Tibial artery (tissue), 4 donors: Measurements from ENCODE around the gene OR6T1.

ENCODE experiments used
- DNase-seq, 2 donors: peaks; one replicate each; pipeline ENCODE4 v3.0.0-alpha.2; 2019
- H3K27ac ChIP-seq, 2 donors: fragments of 200-600 bp; sonication (generic) in 1 of 2; 1 replicate in 1 of 2; 2 replicates in 1 of 2; pipeline ENCODE4 v1.5.1; 2018 to 2019; ENCODE audit warnings: mild to moderate bottlenecking in 1 of 2
- H3K27me3 ChIP-seq, 2 donors: fragments of 200-600 bp; sonication (generic) in 1 of 2; one replicate each; pipeline versions ENCODE4 v1.5.1 to v1.6.0; 2016 to 2019
- H3K36me3 ChIP-seq, 3 donors: fragments of 200-600 bp; sonication (generic) in 2 of 3; one replicate each; pipeline ENCODE4 v1.5.1; 2016 to 2019; ENCODE audit warnings: mild to moderate bottlenecking in 2 of 3
- H3K4me1 ChIP-seq, 4 donors: fragments of 200-600 bp; sonication (generic) in 2 of 4; 1 replicate in 3 of 4; 2 replicates in 1 of 4; pipeline ENCODE4 v1.5.1; 2016 to 2019
- H3K4me3 ChIP-seq, 2 donors: fragments of 200-600 bp; sonication (generic) in 1 of 2; 1 replicate in 1 of 2; 2 replicates in 1 of 2; pipeline ENCODE4 v1.5.1; 2018 to 2019; ENCODE audit warnings: mild to moderate bottlenecking in 2 of 2
- H3K9me3 ChIP-seq, 3 donors: fragments of 200-600 bp; sonication (generic) in 1 of 3; one replicate each; pipeline ENCODE4 v1.5.1; 2016 to 2019
- intact Hi-C: fragments of 100-400 bp; cut with DNase I; formaldehyde crosslinking; loops from one replicate; pipeline ENCODE4 v1.15.0; 2023; ENCODE audit warnings: low total_unique reads
- TF ChIP-seq, protein P1 (sequence below), 2 experiments: fragments of 200-600 bp in 1 of 2; fragments of 450-650 bp in 1 of 2; IDR thresholded peaks; one replicate each; pipeline ENCODE4 v1.5.1; 2017 to 2019; ENCODE audit warnings: antibody characterized with exemption in 2 of 2, mild to moderate bottlenecking in 1 of 2, moderate library complexity in 1 of 2

The OR6T1 gene, protein sequence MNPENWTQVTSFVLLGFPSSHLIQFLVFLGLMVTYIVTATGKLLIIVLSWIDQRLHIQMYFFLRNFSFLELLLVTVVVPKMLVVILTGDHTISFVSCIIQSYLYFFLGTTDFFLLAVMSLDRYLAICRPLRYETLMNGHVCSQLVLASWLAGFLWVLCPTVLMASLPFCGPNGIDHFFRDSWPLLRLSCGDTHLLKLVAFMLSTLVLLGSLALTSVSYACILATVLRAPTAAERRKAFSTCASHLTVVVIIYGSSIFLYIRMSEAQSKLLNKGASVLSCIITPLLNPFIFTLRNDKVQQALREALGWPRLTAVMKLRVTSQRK

DNA sequence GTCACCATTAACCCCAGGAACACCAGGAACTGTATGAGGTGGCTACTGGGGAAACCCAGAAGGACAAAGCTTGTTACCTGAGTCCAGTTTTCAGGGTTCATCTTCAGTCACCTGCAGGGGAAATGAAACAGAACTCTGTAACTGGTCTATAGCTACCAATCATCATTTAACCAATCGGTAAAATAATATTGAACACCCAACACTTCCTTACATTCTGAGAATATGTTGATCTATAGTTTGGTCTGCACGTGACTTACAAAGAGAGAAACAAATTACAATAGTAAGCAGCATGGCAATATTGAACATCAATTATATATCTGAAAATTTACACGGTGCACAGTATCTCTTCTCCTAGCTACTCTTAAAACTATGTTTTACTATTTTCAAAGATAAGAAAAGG lies at the start of gene OR6T1:
Gene OR6T1, minus strand, starts transcription at position 101 of the 400 bp plus-strand sequence. Its CDS starts 0 bp downstream, at position 101.
- TF ChIP-seq, protein P1, sequence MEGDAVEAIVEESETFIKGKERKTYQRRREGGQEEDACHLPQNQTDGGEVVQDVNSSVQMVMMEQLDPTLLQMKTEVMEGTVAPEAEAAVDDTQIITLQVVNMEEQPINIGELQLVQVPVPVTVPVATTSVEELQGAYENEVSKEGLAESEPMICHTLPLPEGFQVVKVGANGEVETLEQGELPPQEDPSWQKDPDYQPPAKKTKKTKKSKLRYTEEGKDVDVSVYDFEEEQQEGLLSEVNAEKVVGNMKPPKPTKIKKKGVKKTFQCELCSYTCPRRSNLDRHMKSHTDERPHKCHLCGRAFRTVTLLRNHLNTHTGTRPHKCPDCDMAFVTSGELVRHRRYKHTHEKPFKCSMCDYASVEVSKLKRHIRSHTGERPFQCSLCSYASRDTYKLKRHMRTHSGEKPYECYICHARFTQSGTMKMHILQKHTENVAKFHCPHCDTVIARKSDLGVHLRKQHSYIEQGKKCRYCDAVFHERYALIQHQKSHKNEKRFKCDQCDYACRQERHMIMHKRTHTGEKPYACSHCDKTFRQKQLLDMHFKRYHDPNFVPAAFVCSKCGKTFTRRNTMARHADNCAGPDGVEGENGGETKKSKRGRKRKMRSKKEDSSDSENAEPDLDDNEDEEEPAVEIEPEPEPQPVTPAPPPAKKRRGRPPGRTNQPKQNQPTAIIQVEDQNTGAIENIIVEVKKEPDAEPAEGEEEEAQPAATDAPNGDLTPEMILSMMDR (IDR thresholded peaks at IDR 0.05), result no peak
- Histone ChIP-seq H3K9me3 (no peaks in the 10 kb centered on the region), H3K36me3 (no peaks in the 10 kb centered on the region), H3K4me1 (no peaks in the 10 kb centered on the region), H3K27me3 (no peaks in the 10 kb centered on the region), H3K4me3 (no peak within 1 kb of the TSS), H3K27ac (no peak within 1 kb of the TSS)
- intact Hi-C loops, result no loop called here
- no peak for DNase-seq

DNA sequence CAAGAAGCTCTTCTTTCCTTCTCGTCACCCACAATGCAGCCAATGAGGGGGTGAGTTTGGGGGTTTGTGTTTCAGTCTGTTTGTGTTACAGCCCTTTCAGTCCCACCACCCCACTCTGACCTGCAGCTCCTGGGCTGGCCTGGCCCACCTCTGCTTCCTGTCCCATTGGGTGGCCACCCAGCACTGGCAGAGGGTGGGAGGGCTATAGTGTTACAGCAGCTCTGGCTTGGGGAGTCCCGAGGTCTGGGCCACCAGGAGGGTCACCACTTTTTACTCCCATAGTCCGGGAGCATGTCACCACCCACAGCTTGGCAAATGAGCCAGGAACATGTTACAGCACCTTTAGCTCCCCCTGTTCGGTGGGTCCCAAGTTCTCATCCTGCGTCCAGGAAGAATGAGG lies 35.7 kb upstream of the OR6T1 start:
- no peak for DNase-seq
- H3K27ac ChIP-seq, result no peak overlapping the region
- H3K36me3 ChIP-seq, result no peaks in the 10 kb centered on the region
- intact Hi-C loops, result no loop called here
- no peaks in the 10 kb centered on the region for H3K4me1 ChIP-seq
- H3K9me3 ChIP-seq, result no peaks in the 10 kb centered on the region
- H3K27me3 ChIP-seq, result no peaks in the 10 kb centered on the region
- TF ChIP-seq, protein P1 (IDR thresholded peaks at IDR 0.05), result no peak
- H3K4me3 ChIP-seq, result no peak overlapping the region

DNA sequence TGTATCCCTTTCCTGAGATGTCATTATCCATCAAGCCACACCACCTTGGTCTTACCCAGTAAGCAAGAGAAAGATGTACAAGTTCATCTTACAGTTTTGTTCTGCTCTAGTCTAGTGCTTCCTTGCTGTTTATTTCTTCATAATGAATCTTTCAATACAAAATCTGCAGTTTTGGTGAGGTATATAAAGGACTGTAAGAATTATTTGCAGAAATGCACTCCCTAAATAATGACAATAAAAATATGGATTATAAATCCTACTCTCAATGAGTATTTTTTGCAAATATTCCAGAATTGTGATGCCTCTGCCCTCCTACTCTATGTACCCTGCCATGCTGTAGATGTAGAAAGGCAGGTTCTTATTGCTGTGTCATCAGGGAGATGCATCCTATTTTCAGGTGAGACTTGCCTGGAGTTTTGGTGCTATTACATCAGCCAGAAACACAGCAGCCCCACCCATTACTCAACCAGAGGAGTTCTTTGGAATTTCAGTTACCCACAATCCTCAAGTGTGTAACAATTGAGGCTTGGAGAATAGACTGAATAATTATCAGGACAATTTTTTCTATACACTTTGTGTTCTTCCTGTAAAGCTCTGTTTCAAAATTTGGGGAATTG lies 34.2 kb upstream of the OR6T1 start, which contains the start of gene OR10S1:
Gene OR10S1, minus strand, starts transcription at position 51 of the 617 bp plus-strand sequence. CDS start 117 bp downstream, outside the sequence.
- no peak within 1 kb of the TSS for H3K4me3 ChIP-seq
- DNase-seq, result no peak
- TF ChIP-seq, protein P1 (IDR thresholded peaks at IDR 0.05), result no peak

DNA sequence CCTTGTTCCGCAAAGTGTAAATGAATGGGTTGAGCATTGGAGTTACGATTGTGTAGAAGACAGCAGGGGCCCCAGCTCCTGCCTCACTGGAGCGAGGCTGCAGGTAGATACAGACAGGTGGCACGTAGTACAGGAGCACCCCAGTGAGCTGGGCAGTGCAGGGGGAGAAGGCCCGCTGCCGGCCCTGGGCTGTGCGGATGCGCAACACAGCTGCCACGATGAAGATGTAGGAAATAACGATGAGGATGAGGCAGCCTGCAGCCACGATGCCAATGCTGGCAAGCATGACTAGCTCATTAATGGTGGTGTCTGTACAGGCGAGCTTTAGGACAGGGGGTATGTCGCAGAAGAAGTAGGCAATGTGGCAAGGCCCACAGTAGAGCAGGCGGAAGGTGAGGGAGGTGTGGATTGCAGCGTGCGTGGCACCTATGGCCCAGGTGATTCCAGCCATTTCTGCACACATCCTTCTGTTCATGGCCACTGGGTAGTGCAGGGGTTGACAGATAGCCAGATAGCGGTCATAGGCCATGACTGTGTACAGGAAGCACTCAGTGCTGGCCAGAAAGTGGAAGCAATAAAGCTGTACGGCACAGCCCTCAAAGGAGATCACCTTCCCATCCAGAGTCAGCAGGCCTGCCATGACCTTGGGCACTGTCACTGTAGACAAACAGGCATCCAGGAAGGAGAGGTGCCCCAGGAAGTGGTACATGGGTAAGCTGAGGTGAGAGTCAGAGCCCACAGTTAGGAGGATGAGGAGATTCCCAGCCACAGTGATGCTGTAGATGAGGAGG lies 33.3 kb upstream of the OR6T1 start:
- no peak overlapping the region for H3K4me3 ChIP-seq
- no peaks in the 10 kb centered on the region for H3K4me1 ChIP-seq
- intact Hi-C loops, result no loop called here

More for the DNA sequence above, 34.2 kb upstream of the OR6T1 start, which contains the start of gene OR10S1:
- no peaks in the 10 kb centered on the region for H3K36me3 ChIP-seq
- no peaks in the 10 kb centered on the region for H3K4me1 ChIP-seq
- no peaks in the 10 kb centered on the region for H3K9me3 ChIP-seq
- no peaks in the 10 kb centered on the region for H3K27me3 ChIP-seq
- intact Hi-C loops, result no loop called here
- no peak within 1 kb of the TSS for H3K27ac ChIP-seq

DNA sequence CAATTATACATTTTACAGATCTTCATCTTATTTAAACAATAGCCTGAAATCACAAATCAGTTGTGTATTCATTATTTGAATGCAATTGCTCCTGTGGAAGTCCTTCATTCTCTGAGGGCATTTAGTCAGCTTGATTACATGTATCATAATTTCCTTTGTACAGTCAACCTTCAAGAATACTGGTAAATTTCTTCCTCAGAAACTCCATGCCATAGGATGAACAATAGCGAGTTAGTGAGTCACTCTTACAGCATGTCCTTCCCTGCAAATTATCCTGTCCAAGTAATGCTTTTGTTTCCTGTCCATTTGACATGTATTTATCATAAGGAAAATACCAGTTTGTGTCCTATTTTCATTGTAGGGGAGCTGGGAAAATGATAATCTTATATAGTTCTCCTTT lies 30.2 kb upstream of the OR6T1 start:
- no peak for DNase-seq
- Histone ChIP-seq H3K36me3 (no peaks in the 10 kb centered on the region), H3K27ac (no peak overlapping the region), H3K27me3 (no peaks in the 10 kb centered on the region), H3K4me3 (no peak overlapping the region), H3K9me3 (no peaks in the 10 kb centered on the region), H3K4me1 (no peaks in the 10 kb centered on the region)
- intact Hi-C loops, result no loop called here
- TF ChIP-seq, protein P1 (IDR thresholded peaks at IDR 0.05), result no peak

More for the DNA sequence above, 33.3 kb upstream of the OR6T1 start:
- no peak for DNase-seq
- Histone ChIP-seq H3K9me3 (no peaks in the 10 kb centered on the region), H3K36me3 (no peaks in the 10 kb centered on the region), H3K27ac (no peak overlapping the region), H3K27me3 (no peaks in the 10 kb centered on the region)
- TF ChIP-seq, protein P1 (IDR thresholded peaks at IDR 0.05), result no peak
